ENCODE results near the gene H3-3A. TPM values are rescaled to one million over a fixed set of nuclear protein-coding genes. Genes with fewer than 3 reads are reported as not detected.
A peak's percentile ranks its signal among the peaks of the same experiment; 100 is the strongest.

H3-3A gene
- total RNA-seq, 2 donors from 2014 or later: 318 to 496 TPM

GRCh38 chr1:226035915-226036314 is 26.6 kb upstream of the H3-3A start:
- Mint-ChIP-seq H3K36me3 (ENCODE audit: low read depth) (peaks cover under 1% of the 10 kb centered on the region), H3K27ac (no peak overlapping the region), H3K27me3 (peaks cover 3% of the 10 kb centered on the region), H3K4me3 (no peak overlapping the region), H3K4me1 (no peaks in the 10 kb centered on the region)
- no peak for ATAC-seq
- H3K9me3 ChIP-seq (ENCODE audit: control insufficient read depth, low read length, poor library complexity, severe bottlenecking): no peaks in the 10 kb centered on the region
- DNase-seq: no peak

- H3K9me3 ChIP-seq (ENCODE audit: control insufficient read depth, low read length, poor library complexity, severe bottlenecking): no peaks in the 10 kb centered on the region
- no peaks in the 10 kb centered on the region for H3K36me3 Mint-ChIP-seq (ENCODE audit: low read depth)
- no peak for ATAC-seq
- no peak for DNase-seq
- no peak overlapping the region for H3K4me3 Mint-ChIP-seq
- H3K27me3 Mint-ChIP-seq: no peaks in the 10 kb centered on the region
- H3K27ac Mint-ChIP-seq: no peak overlapping the region
- peaks cover 3% of the 10 kb centered on the region for H3K4me1 Mint-ChIP-seq
Observed at GRCh38 chr1:226038661-226039060, 23.9 kb upstream of the H3-3A start.

- no peak for ATAC-seq
- Mint-ChIP-seq H3K27ac (no peak overlapping the region), H3K36me3 (ENCODE audit: low read depth) (no peaks in the 10 kb centered on the region), H3K4me1 (peaks cover 10% of the 10 kb centered on the region), H3K27me3 (peaks cover 4% of the 10 kb centered on the region), H3K4me3 (no peak overlapping the region)
- DNase-seq: no peak
- H3K9me3 ChIP-seq (ENCODE audit: control insufficient read depth, low read length, poor library complexity, severe bottlenecking): no peaks in the 10 kb centered on the region
Observed at GRCh38 chr1:226041419-226041818, 21.1 kb upstream of the H3-3A start.

- Mint-ChIP-seq H3K4me3 (no peak overlapping the region), H3K27ac (no peak overlapping the region), H3K27me3 (peaks cover 12% of the 10 kb centered on the region), H3K36me3 (ENCODE audit: low read depth) (peaks cover 2% of the 10 kb centered on the region), H3K4me1 (peaks cover 10% of the 10 kb centered on the region)
- no peak for DNase-seq
- no peak for ATAC-seq
- no peaks in the 10 kb centered on the region for H3K9me3 ChIP-seq (ENCODE audit: control insufficient read depth, low read length, poor library complexity, severe bottlenecking)
Observed at GRCh38 chr1:226044514-226045101, 17.9 kb upstream of the H3-3A start.

- no peaks in the 10 kb centered on the region for H3K9me3 ChIP-seq (ENCODE audit: control insufficient read depth, low read length, poor library complexity, severe bottlenecking)
- H3K36me3 Mint-ChIP-seq (ENCODE audit: low read depth): peaks cover 2% of the 10 kb centered on the region
- DNase-seq (no peak), ATAC-seq (no peak)
- H3K27ac Mint-ChIP-seq: no peak overlapping the region
- H3K27me3 Mint-ChIP-seq: peaks cover 12% of the 10 kb centered on the region
- H3K4me1 Mint-ChIP-seq: peaks cover 10% of the 10 kb centered on the region
- H3K4me3 Mint-ChIP-seq: no peak overlapping the region
Observed at GRCh38 chr1:226046240-226046639, 16.3 kb upstream of the H3-3A start.

- no peak overlapping the region for H3K4me3 Mint-ChIP-seq
- H3K27ac Mint-ChIP-seq: no peak overlapping the region
- peaks cover 12% of the 10 kb centered on the region for H3K27me3 Mint-ChIP-seq
- H3K4me1 Mint-ChIP-seq: peaks cover 10% of the 10 kb centered on the region
- H3K36me3 Mint-ChIP-seq (ENCODE audit: low read depth): peaks cover 2% of the 10 kb centered on the region
- no peaks in the 10 kb centered on the region for H3K9me3 ChIP-seq (ENCODE audit: control insufficient read depth, low read length, poor library complexity, severe bottlenecking)
- DNase-seq (no peak), ATAC-seq (no peak)
Observed at GRCh38 chr1:226047495-226047894, 15.0 kb upstream of the H3-3A start.

GRCh38 chr1:226048886-226049285 is 13.6 kb upstream of the H3-3A start:
- no peak overlapping the region for H3K4me3 Mint-ChIP-seq
- no peaks in the 10 kb centered on the region for H3K9me3 ChIP-seq (ENCODE audit: control insufficient read depth, low read length, poor library complexity, severe bottlenecking)
- DNase-seq (no peak), ATAC-seq (no peak)
- no peak overlapping the region for H3K27ac Mint-ChIP-seq
- H3K27me3 Mint-ChIP-seq: peaks cover 12% of the 10 kb centered on the region
- peaks cover 5% of the 10 kb centered on the region for H3K4me1 Mint-ChIP-seq
- peaks cover 2% of the 10 kb centered on the region for H3K36me3 Mint-ChIP-seq (ENCODE audit: low read depth)

GRCh38 chr1:226050133-226050532 is 12.4 kb upstream of the H3-3A start:
- DNase-seq (no peak), ATAC-seq (no peak)
- Mint-ChIP-seq H3K4me3 (no peak overlapping the region), H3K27me3 (peaks cover 12% of the 10 kb centered on the region), H3K4me1 (peaks cover 2% of the 10 kb centered on the region), H3K27ac (no peak overlapping the region), H3K36me3 (ENCODE audit: low read depth) (peaks cover 2% of the 10 kb centered on the region)
- no peaks in the 10 kb centered on the region for H3K9me3 ChIP-seq (ENCODE audit: control insufficient read depth, low read length, poor library complexity, severe bottlenecking)

- no peak overlapping the region for H3K27ac Mint-ChIP-seq
Observed at GRCh38 chr1:226051365-226051764, 11.2 kb upstream of the H3-3A start.

GRCh38 chr1:226052061-226052460 is 10.5 kb upstream of the H3-3A start:
- H3K27ac Mint-ChIP-seq: no peak overlapping the region
- DNase-seq (no peak), ATAC-seq (no peak)
- H3K27me3 Mint-ChIP-seq: peaks cover 1% of the 10 kb centered on the region
- peaks cover 3% of the 10 kb centered on the region for H3K4me1 Mint-ChIP-seq
- H3K9me3 ChIP-seq (ENCODE audit: control insufficient read depth, low read length, poor library complexity, severe bottlenecking): no peaks in the 10 kb centered on the region
- H3K36me3 Mint-ChIP-seq (ENCODE audit: low read depth): peaks cover 2% of the 10 kb centered on the region
- no peak overlapping the region for H3K4me3 Mint-ChIP-seq

More at GRCh38 chr1:226051365-226051764, 11.2 kb upstream of the H3-3A start:
- no peak for ATAC-seq
- H3K36me3 Mint-ChIP-seq (ENCODE audit: low read depth): peaks cover 2% of the 10 kb centered on the region
- no peak for DNase-seq
- peaks cover 2% of the 10 kb centered on the region for H3K4me1 Mint-ChIP-seq
- H3K4me3 Mint-ChIP-seq: no peak overlapping the region
- H3K9me3 ChIP-seq (ENCODE audit: control insufficient read depth, low read length, poor library complexity, severe bottlenecking): no peaks in the 10 kb centered on the region
- peaks cover 8% of the 10 kb centered on the region for H3K27me3 Mint-ChIP-seq

- Mint-ChIP-seq H3K4me1 (peaks cover 3% of the 10 kb centered on the region), H3K27me3 (no peaks in the 10 kb centered on the region), H3K4me3 (no peak overlapping the region), H3K27ac (no peak overlapping the region), H3K36me3 (ENCODE audit: low read depth) (peaks cover 4% of the 10 kb centered on the region)
- DNase-seq (no peak), ATAC-seq (no peak)
- no peaks in the 10 kb centered on the region for H3K9me3 ChIP-seq (ENCODE audit: control insufficient read depth, low read length, poor library complexity, severe bottlenecking)
Observed at GRCh38 chr1:226054519-226055327, 7.8 kb upstream of the H3-3A start.

- H3K36me3 Mint-ChIP-seq (ENCODE audit: low read depth): peaks cover 4% of the 10 kb centered on the region
Observed at GRCh38 chr1:226059709-226060108, 2.8 kb upstream of the H3-3A start.

GRCh38 chr1:226060427-226060826 is 2.1 kb upstream of the H3-3A start:
- Mint-ChIP-seq H3K4me1 (peaks cover 20% of the 10 kb centered on the region), H3K27ac (peak overlapping the region; percentile 87)
- no peak for ATAC-seq

More at GRCh38 chr1:226059709-226060108, 2.8 kb upstream of the H3-3A start:
- H3K27me3 Mint-ChIP-seq: no peaks in the 10 kb centered on the region
- peaks cover 16% of the 10 kb centered on the region for H3K4me1 Mint-ChIP-seq
- H3K9me3 ChIP-seq (ENCODE audit: control insufficient read depth, low read length, poor library complexity, severe bottlenecking): no peaks in the 10 kb centered on the region
- no peak overlapping the region for H3K27ac Mint-ChIP-seq
- no peak for ATAC-seq
- DNase-seq: no peak
- no peak overlapping the region for H3K4me3 Mint-ChIP-seq

More at GRCh38 chr1:226060427-226060826, 2.1 kb upstream of the H3-3A start:
- Mint-ChIP-seq H3K4me3 (no peak overlapping the region), H3K27me3 (no peaks in the 10 kb centered on the region), H3K36me3 (ENCODE audit: low read depth) (peaks cover 4% of the 10 kb centered on the region)
- no peak for DNase-seq
- no peaks in the 10 kb centered on the region for H3K9me3 ChIP-seq (ENCODE audit: control insufficient read depth, low read length, poor library complexity, severe bottlenecking)
